Activated T-helper 2 cell treated with anti-CD3 and anti-CD28 coated beads, Interferon-gamma antibody, Interleukin-2, Interleukin-4, amounts not matched to agents 10 μg/mL and 5 μg/mL and 100 μg/mL, durations not matched to agents 14 hours and 24 hours and 36 hours (primary cell): ENCODE measurements around the gene RPSA. TPM values are rescaled to one million over a fixed set of nuclear protein-coding genes. Genes with fewer than 3 reads are reported as not detected.
"Not testable (repeated sequence)": the region's sequence is repeated elsewhere in the genome, so short reads cannot be mapped to it uniquely, and the experiment has no call there.

Source experiments
- DNase-seq: peaks from one replicate; pipeline ENCODE4 v3.0.0; 2021; ENCODE audit warnings: low spot score
- H3K27ac Mint-ChIP-seq: one replicate; pipeline ENCODE4 v1.8.0; 2021; ENCODE audit warnings: mixed read lengths
- H3K27me3 Mint-ChIP-seq: one replicate; pipeline ENCODE4 v1.8.0; 2021; ENCODE audit warnings: low read depth, mixed read lengths
- H3K36me3 Mint-ChIP-seq: one replicate; pipeline ENCODE4 v1.8.0; 2021; ENCODE audit warnings: low read depth, mixed read lengths
- H3K4me1 Mint-ChIP-seq: one replicate; pipeline ENCODE4 v1.8.0; 2021; ENCODE audit warnings: low read depth, mixed read lengths
- H3K4me3 Mint-ChIP-seq: one replicate; pipeline ENCODE4 v1.8.0; 2021; ENCODE audit warnings: low read depth, mild to moderate bottlenecking, moderate library complexity, mixed read lengths
- H3K9me3 Mint-ChIP-seq: one replicate; pipeline ENCODE4 v1.8.0; 2021; ENCODE audit warnings: mixed read lengths
- intact Hi-C: fragments of 100-400 bp; cut with micrococcal nuclease; formaldehyde crosslinking; loops from one replicate; pipeline ENCODE4 v1.15.1; 2023
- total RNA-seq: library from RNA; stranded (reverse); gene quantifications from 2 replicates; pipeline ENCODE4 v1.2.3, GENCODE V29; 2022

Gene RPSA
- total RNA-seq, 1 donor from 2014 or later, result 2,053 TPM

GRCh38 chr3:39454591-39455217, 48.2 kb downstream of the RPSA start:
- Mint-ChIP-seq H3K27me3 (peaks cover 14% of the 10 kb centered on the region), H3K27ac (no peak overlapping the region), H3K36me3 (no peaks in the 10 kb centered on the region), H3K4me1 (no peaks in the 10 kb centered on the region), H3K9me3 (no peaks in the 10 kb centered on the region), H3K4me3 (no peak overlapping the region)
- DNase-seq, result no peak
- intact Hi-C loops, result no loop called here

GRCh38 chr3:39456159-39456558, 49.6 kb downstream of the RPSA start:
- H3K27ac Mint-ChIP-seq, result no peak overlapping the region
- intact Hi-C loops, result no loop called here
- H3K36me3 Mint-ChIP-seq, result no peaks in the 10 kb centered on the region
- H3K27me3 Mint-ChIP-seq, result peaks cover 16% of the 10 kb centered on the region
- H3K9me3 Mint-ChIP-seq, result no peaks in the 10 kb centered on the region
- DNase-seq, result no peak
- H3K4me1 Mint-ChIP-seq, result no peaks in the 10 kb centered on the region
- H3K4me3 Mint-ChIP-seq, result no peak overlapping the region

GRCh38 chr3:39457361-39457760, 50.8 kb downstream of the RPSA start:
- intact Hi-C loops, result no loop called here
- H3K4me1 Mint-ChIP-seq, result no peaks in the 10 kb centered on the region
- no peaks in the 10 kb centered on the region for H3K36me3 Mint-ChIP-seq
- no peaks in the 10 kb centered on the region for H3K9me3 Mint-ChIP-seq
- H3K27me3 Mint-ChIP-seq, result peaks cover 16% of the 10 kb centered on the region
- no peak overlapping the region for H3K4me3 Mint-ChIP-seq
- H3K27ac Mint-ChIP-seq, result no peak overlapping the region
- DNase-seq, result no peak

GRCh38 chr3:39458579-39458978, 52.1 kb downstream of the RPSA start:
- H3K27ac Mint-ChIP-seq, H3K4me1 Mint-ChIP-seq, H3K4me3 Mint-ChIP-seq, intact Hi-C loops, DNase-seq, H3K9me3 Mint-ChIP-seq, H3K36me3 Mint-ChIP-seq: not testable (repeated sequence)
- H3K27me3 Mint-ChIP-seq, result peaks cover 20% of the 10 kb centered on the region

- DNase-seq, result no peak
- no peaks in the 10 kb centered on the region for H3K4me1 Mint-ChIP-seq
- H3K4me3 Mint-ChIP-seq, result no peak overlapping the region
- H3K27me3 Mint-ChIP-seq, result peaks cover 19% of the 10 kb centered on the region
- no peaks in the 10 kb centered on the region for H3K36me3 Mint-ChIP-seq
- no peaks in the 10 kb centered on the region for H3K9me3 Mint-ChIP-seq
- no peak overlapping the region for H3K27ac Mint-ChIP-seq
- intact Hi-C loops, result no loop called here
These were observed 54.2 kb downstream of the RPSA start for GRCh38 chr3:39460677-39461076.

Other genes with a start within 250 kb of the RPSA start
- 4.3 and 4.7 TPM in 2 replicates for gene XIRP1, start 214.1 kb upstream of the RPSA start, total RNA-seq
- gene CX3CR1, start 126.7 kb upstream of the RPSA start, total RNA-seq, result 0.48 and 0.52 TPM in 2 replicates
- gene CCR8, start 77.0 kb upstream of the RPSA start, total RNA-seq, result 11.3 and 12.2 TPM in 2 replicates
- gene SLC25A38, start 23.4 kb upstream of the RPSA start, total RNA-seq, result 35.5 and 37.5 TPM in 2 replicates
- gene MOBP, start 61.0 kb downstream of the RPSA start, total RNA-seq, result 0.14 TPM in 1 of 2 replicates, not detected in the other